Activated CD4-positive, alpha-beta T cell treated with anti-CD3 and anti-CD28 coated beads, Interleukin-2, amount 10 ng/mL, durations not matched to agents 24 days and 14 days (primary cell): Measurements from ENCODE around the gene ALKBH4. TPM values are rescaled to one million over a fixed set of nuclear protein-coding genes. Genes with fewer than 3 reads are reported as not detected.
"Not testable (repeated sequence)": the region's sequence is repeated elsewhere in the genome, so short reads cannot be mapped to it uniquely, and the experiment has no call there.

Experiments
- DNase-seq: peaks from one replicate; pipeline ENCODE4 v3.0.0; 2022
- H3K27ac Mint-ChIP-seq: one replicate; pipeline ENCODE4 v1.8.0; 2022; ENCODE audit warnings: mild to moderate bottlenecking, mixed read lengths
- H3K27me3 Mint-ChIP-seq: one replicate; pipeline ENCODE4 v1.8.0; 2022; ENCODE audit warnings: mixed read lengths
- H3K36me3 Mint-ChIP-seq: one replicate; pipeline ENCODE4 v1.8.0; 2022; ENCODE audit warnings: low read depth, mild to moderate bottlenecking, mixed read lengths
- H3K4me1 Mint-ChIP-seq: one replicate; pipeline ENCODE4 v1.8.0; 2021; ENCODE audit warnings: mixed read lengths
- H3K4me3 Mint-ChIP-seq: one replicate; pipeline ENCODE4 v1.8.0; 2022; ENCODE audit warnings: mild to moderate bottlenecking, moderate library complexity, mixed read lengths
- H3K9me3 Mint-ChIP-seq: one replicate; pipeline ENCODE4 v1.8.0; 2021; ENCODE audit warnings: mixed read lengths
- intact Hi-C: fragments of 100-400 bp; cut with micrococcal nuclease; formaldehyde crosslinking; loops from one replicate; pipeline ENCODE4 v1.15.1; 2023
- total RNA-seq: library from RNA; stranded (reverse); gene quantifications from 2 replicates; pipeline ENCODE4 v1.2.3, GENCODE V29; 2022

ALKBH4 gene
- total RNA-seq, 1 donor from 2014 or later = 10.9 TPM

- H3K27me3 Mint-ChIP-seq, H3K4me1 Mint-ChIP-seq, H3K9me3 Mint-ChIP-seq, H3K4me3 Mint-ChIP-seq, H3K27ac Mint-ChIP-seq, DNase-seq, intact Hi-C loops: not testable (repeated sequence)
- peaks cover 13% of the 10 kb centered on the region for H3K36me3 Mint-ChIP-seq
Observed at GRCh38 chr7:102454932-102455331, 9.7 kb downstream of the ALKBH4 start.

- DNase-seq = no peak
- H3K27ac Mint-ChIP-seq = no peak overlapping the region
- intact Hi-C loops = no loop called here
Observed at GRCh38 chr7:102454468-102454867, 10.2 kb downstream of the ALKBH4 start.

GRCh38 chr7:102453319-102453718 is 11.3 kb downstream of the ALKBH4 start:
- intact Hi-C loops = no loop called here
- peaks cover 13% of the 10 kb centered on the region for H3K36me3 Mint-ChIP-seq
- no peaks in the 10 kb centered on the region for H3K9me3 Mint-ChIP-seq
- H3K27ac Mint-ChIP-seq = no peak overlapping the region
- no peak for DNase-seq
- no peaks in the 10 kb centered on the region for H3K27me3 Mint-ChIP-seq
- H3K4me1 Mint-ChIP-seq = no peaks in the 10 kb centered on the region
- no peak overlapping the region for H3K4me3 Mint-ChIP-seq

More at GRCh38 chr7:102454468-102454867, 10.2 kb downstream of the ALKBH4 start:
- Mint-ChIP-seq H3K9me3 (no peaks in the 10 kb centered on the region), H3K27me3 (no peaks in the 10 kb centered on the region), H3K4me3 (no peak overlapping the region), H3K36me3 (peaks cover 11% of the 10 kb centered on the region), H3K4me1 (no peaks in the 10 kb centered on the region)

- no peak overlapping the region for H3K27ac Mint-ChIP-seq
- intact Hi-C loops = no loop called here
- H3K36me3 Mint-ChIP-seq = peaks cover 11% of the 10 kb centered on the region
- H3K4me1 Mint-ChIP-seq = no peaks in the 10 kb centered on the region
- DNase-seq = no peak
- H3K9me3 Mint-ChIP-seq = no peaks in the 10 kb centered on the region
- no peaks in the 10 kb centered on the region for H3K27me3 Mint-ChIP-seq
- H3K4me3 Mint-ChIP-seq = no peak overlapping the region
Observed at GRCh38 chr7:102452451-102452850, 12.2 kb downstream of the ALKBH4 start.

- Mint-ChIP-seq H3K27ac (no peak overlapping the region), H3K36me3 (peaks cover 16% of the 10 kb centered on the region), H3K4me3 (no peak overlapping the region), H3K4me1 (no peaks in the 10 kb centered on the region), H3K27me3 (no peaks in the 10 kb centered on the region), H3K9me3 (no peaks in the 10 kb centered on the region)
- intact Hi-C loops = no loop called here
- no peak for DNase-seq
Observed at GRCh38 chr7:102451371-102452054, 13.2 kb downstream of the ALKBH4 start.

GRCh38 chr7:102450242-102450641 is 14.4 kb downstream of the ALKBH4 start:
- intact Hi-C loops = loop anchor here (1.0 kb wide), 1 partner anchor 46 kb away; no protein-coding TSS in a partner anchor
- no peaks in the 10 kb centered on the region for H3K4me1 Mint-ChIP-seq
- H3K27me3 Mint-ChIP-seq = no peaks in the 10 kb centered on the region
- H3K9me3 Mint-ChIP-seq = no peaks in the 10 kb centered on the region
- H3K36me3 Mint-ChIP-seq = peaks cover 21% of the 10 kb centered on the region
- peak; percentile 78 for DNase-seq
- no peak overlapping the region for H3K4me3 Mint-ChIP-seq
- no peak overlapping the region for H3K27ac Mint-ChIP-seq

GRCh38 chr7:102449136-102449535 is 15.5 kb downstream of the ALKBH4 start:
- peaks cover 24% of the 10 kb centered on the region for H3K36me3 Mint-ChIP-seq
- no peaks in the 10 kb centered on the region for H3K4me1 Mint-ChIP-seq

GRCh38 chr7:102447311-102447710 is 17.4 kb downstream of the ALKBH4 start:
- intact Hi-C loops = no loop called here
- Mint-ChIP-seq H3K36me3 (peaks cover 24% of the 10 kb centered on the region), H3K4me1 (no peaks in the 10 kb centered on the region), H3K27me3 (no peaks in the 10 kb centered on the region), H3K27ac (no peak overlapping the region), H3K4me3 (no peak overlapping the region), H3K9me3 (no peaks in the 10 kb centered on the region)
- DNase-seq = no peak

More at GRCh38 chr7:102449136-102449535, 15.5 kb downstream of the ALKBH4 start:
- Mint-ChIP-seq H3K27ac (no peak overlapping the region), H3K27me3 (no peaks in the 10 kb centered on the region), H3K4me3 (no peak overlapping the region), H3K9me3 (no peaks in the 10 kb centered on the region)
- intact Hi-C loops = no loop called here
- no peak for DNase-seq

- Mint-ChIP-seq H3K27ac (no peak overlapping the region), H3K27me3 (no peaks in the 10 kb centered on the region), H3K36me3 (peaks cover 27% of the 10 kb centered on the region), H3K9me3 (no peaks in the 10 kb centered on the region), H3K4me1 (no peaks in the 10 kb centered on the region), H3K4me3 (no peak overlapping the region)
- intact Hi-C loops = no loop called here
- DNase-seq = no peak
Observed at GRCh38 chr7:102446387-102447156, 18.1 kb downstream of the ALKBH4 start.

GRCh38 chr7:102445674-102446071 is 19.0 kb downstream of the ALKBH4 start:
- H3K36me3 Mint-ChIP-seq = peaks cover 29% of the 10 kb centered on the region
- no peaks in the 10 kb centered on the region for H3K9me3 Mint-ChIP-seq
- H3K27me3 Mint-ChIP-seq = no peaks in the 10 kb centered on the region
- H3K27ac Mint-ChIP-seq = no peak overlapping the region
- H3K4me1 Mint-ChIP-seq = no peaks in the 10 kb centered on the region
- no peak for DNase-seq
- intact Hi-C loops = no loop called here
- H3K4me3 Mint-ChIP-seq = no peak overlapping the region

- no peaks in the 10 kb centered on the region for H3K4me1 Mint-ChIP-seq
- no peak for DNase-seq
- intact Hi-C loops = no loop called here
- no peak overlapping the region for H3K4me3 Mint-ChIP-seq
- no peaks in the 10 kb centered on the region for H3K27me3 Mint-ChIP-seq
- no peaks in the 10 kb centered on the region for H3K9me3 Mint-ChIP-seq
- no peak overlapping the region for H3K27ac Mint-ChIP-seq
- H3K36me3 Mint-ChIP-seq = peaks cover 29% of the 10 kb centered on the region
Observed at GRCh38 chr7:102444961-102445673, 19.5 kb downstream of the ALKBH4 start.

- Mint-ChIP-seq H3K4me3 (no peak overlapping the region), H3K4me1 (peaks cover 10% of the 10 kb centered on the region), H3K27me3 (no peaks in the 10 kb centered on the region), H3K36me3 (peaks cover 28% of the 10 kb centered on the region), H3K9me3 (no peaks in the 10 kb centered on the region), H3K27ac (no peak overlapping the region)
- DNase-seq = no peak
- intact Hi-C loops = no loop called here
Observed at GRCh38 chr7:102439963-102440795, 24.5 kb downstream of the ALKBH4 start.

- peaks cover 33% of the 10 kb centered on the region for H3K4me1 Mint-ChIP-seq
- H3K36me3 Mint-ChIP-seq = peaks cover 27% of the 10 kb centered on the region
- peak overlapping the region; percentile 44 for H3K4me3 Mint-ChIP-seq
- H3K9me3 Mint-ChIP-seq = no peaks in the 10 kb centered on the region
- H3K27ac Mint-ChIP-seq = peak overlapping the region; percentile 49
- DNase-seq = no peak
- intact Hi-C loops = no loop called here
- no peaks in the 10 kb centered on the region for H3K27me3 Mint-ChIP-seq
Observed at GRCh38 chr7:102436118-102436517, 28.5 kb downstream of the ALKBH4 start.
